Lung (tissue), 12 donors: ENCODE measurements around the gene MN1. TPM values are rescaled to one million over a fixed set of nuclear protein-coding genes. Genes with fewer than 3 reads are reported as not detected.

ENCODE experiments used
- ATAC-seq: fragments of 200-7000 bp; cut with Tn5 transposase; one replicate; pipeline ENCODE4 v1.9.1; 2020; ENCODE audit warnings: moderate number of reproducible peaks; ENCODE audit not compliant: insufficient read depth, low FRiP score
- DNase-seq, 3 donors: peaks; one replicate each; pipeline ENCODE4 v3.0.0-alpha.2; 2013 to 2017
- H3K27ac ChIP-seq, 2 donors: one replicate each; pipeline ENCODE4 v1.5.1; 2013; ENCODE audit warnings: mild to moderate bottlenecking in 2 of 2, moderate library complexity in 2 of 2, control low read depth in 1 of 2, inconsistent platforms in 1 of 2, low read depth in 1 of 2, low read length in 1 of 2
- H3K27me3 ChIP-seq, 3 donors: one replicate each; pipeline ENCODE4 v1.5.1; 2013; ENCODE audit warnings: low read length in 2 of 3; ENCODE audit not compliant: control insufficient read depth in 3 of 3, insufficient read depth in 3 of 3
- H3K36me3 ChIP-seq, 4 donors: one replicate each; pipeline ENCODE4 v1.5.1; 2013; ENCODE audit warnings: low read length in 4 of 4, mild to moderate bottlenecking in 1 of 4, moderate library complexity in 1 of 4; ENCODE audit not compliant: control insufficient read depth in 4 of 4, insufficient read depth in 4 of 4
- H3K4me1 ChIP-seq, 5 donors: one replicate each; pipeline ENCODE4 v1.5.1; 2013; ENCODE audit warnings: low read length in 5 of 5, mild to moderate bottlenecking in 2 of 5, moderate library complexity in 1 of 5; ENCODE audit not compliant: control insufficient read depth in 5 of 5, insufficient read depth in 5 of 5
- H3K4me3 ChIP-seq: one replicate; pipeline ENCODE4 v1.5.1; 2013; ENCODE audit warnings: mild to moderate bottlenecking, control low read depth, moderate library complexity
- H3K9ac ChIP-seq, 2 donors: one replicate each; pipeline ENCODE4 v1.5.1; 2013; ENCODE audit warnings: low read length in 2 of 2, control low read depth in 1 of 2; ENCODE audit not compliant: insufficient read depth in 1 of 2
- H3K9me3 ChIP-seq, 4 donors: one replicate each; pipeline ENCODE4 v1.5.1; 2013; ENCODE audit warnings: low read length in 3 of 4, mild to moderate bottlenecking in 1 of 4, moderate library complexity in 1 of 4; ENCODE audit not compliant: control insufficient read depth in 4 of 4, insufficient read depth in 3 of 4
- CTCF ChIP-seq: IDR thresholded peaks from 2 replicates; pipeline ENCODE4 v1.5.1; 2012; ENCODE audit warnings: mild to moderate bottlenecking; ENCODE audit errors: control extremely low read depth, extremely low read depth
- WGBS, 2 donors: extraction: QIAGEN DNeasy Blood & Tissue Kit; methylation state at CpG; one replicate each; pipeline ENCODE4 v1.1.7; 2013; 5-methylcytosine and 5-hydroxymethylcytosine counted together
- polyA plus RNA-seq, 2 donors: library from polyadenylated mRNA; stranded (reverse); fragments of 200-250 nt; gene quantifications; one replicate each; pipeline ENCODE4 v1.2.1, GENCODE V29; 2013
- total RNA-seq, 2 donors: library from RNA; depleted of rRNA in 1 of 2; stranded (reverse); fragments of >200 nt in 1 of 2; gene quantifications; one replicate each; pipeline ENCODE4 v1.2.1, GENCODE V29; 2014 to 2021
- donor health status: control.
- donor health status: control.
- donor health status: Bipolar disorder and iron deficiency.
- donor health status: healthy.
- donor health status: DM: yes; HTN: yes; CAD: no.

Gene MN1
- total and polyA plus RNA-seq, 4 donors: 2.4 to 6.5 (median 3.6) TPM

GRCh38 chr22:27779643-27780042 lies 21.9 kb downstream of the MN1 start:
- no peak for DNase-seq
- 50 to 67% methylated on average over 3 of the region's 3 CpGs for WGBS, 2 donors
- peaks cover 0 to 3% (median 0%) of the 10 kb centered on the region in 4 donors for H3K9me3 ChIP-seq
- TF ChIP-seq CTCF: no peak
- H3K36me3 ChIP-seq: no peaks in the 10 kb centered on the region
- H3K27ac ChIP-seq: peak overlapping the region; percentile 28 to 37
- peaks cover 0 to 25% (median 10%) of the 10 kb centered on the region in 5 donors for H3K4me1 ChIP-seq
- H3K27me3 ChIP-seq: no peaks in the 10 kb centered on the region
- H3K4me3 ChIP-seq: no peak overlapping the region
- no peak overlapping the region for H3K9ac ChIP-seq
- ATAC-seq: no peak

GRCh38 chr22:27778294-27779090 lies 23.1 kb downstream of the MN1 start:
- H3K36me3 ChIP-seq: no peaks in the 10 kb centered on the region
- no peaks in the 10 kb centered on the region for H3K27me3 ChIP-seq
- H3K4me3 ChIP-seq: no peak overlapping the region
- no peak for ATAC-seq
- peak overlapping the region in 1 of 2 donors; percentile 68 for H3K27ac ChIP-seq
- TF ChIP-seq CTCF: no peak
- H3K9ac ChIP-seq: no peak overlapping the region
- no peak for DNase-seq
- peaks cover 0 to 3% (median 0%) of the 10 kb centered on the region in 4 donors for H3K9me3 ChIP-seq
- WGBS, 2 donors: 32 to 41% methylated on average over 24 of the region's 24 CpGs
- H3K4me1 ChIP-seq: peaks cover 0 to 15% (median 10%) of the 10 kb centered on the region in 5 donors

GRCh38 chr22:27777128-27777527 lies 24.4 kb downstream of the MN1 start:
- WGBS, 2 donors: 80 to 88% methylated on average over 9 of the region's 9 CpGs
- Histone ChIP-seq H3K4me3 (no peak overlapping the region), H3K27me3 (no peaks in the 10 kb centered on the region), H3K36me3 (no peaks in the 10 kb centered on the region), H3K9me3 (peaks cover 0 to 3% (median 0%) of the 10 kb centered on the region in 4 donors), H3K9ac (no peak overlapping the region), H3K4me1 (peaks cover 0 to 15% (median 10%) of the 10 kb centered on the region in 5 donors), H3K27ac (peak overlapping the region in 1 of 2 donors; percentile 4)
- DNase-seq (no peak), ATAC-seq (no peak)
- no peak for TF ChIP-seq CTCF
